ENCODE results near the gene TNS1.

- TF ChIP-seq, protein P1, sequence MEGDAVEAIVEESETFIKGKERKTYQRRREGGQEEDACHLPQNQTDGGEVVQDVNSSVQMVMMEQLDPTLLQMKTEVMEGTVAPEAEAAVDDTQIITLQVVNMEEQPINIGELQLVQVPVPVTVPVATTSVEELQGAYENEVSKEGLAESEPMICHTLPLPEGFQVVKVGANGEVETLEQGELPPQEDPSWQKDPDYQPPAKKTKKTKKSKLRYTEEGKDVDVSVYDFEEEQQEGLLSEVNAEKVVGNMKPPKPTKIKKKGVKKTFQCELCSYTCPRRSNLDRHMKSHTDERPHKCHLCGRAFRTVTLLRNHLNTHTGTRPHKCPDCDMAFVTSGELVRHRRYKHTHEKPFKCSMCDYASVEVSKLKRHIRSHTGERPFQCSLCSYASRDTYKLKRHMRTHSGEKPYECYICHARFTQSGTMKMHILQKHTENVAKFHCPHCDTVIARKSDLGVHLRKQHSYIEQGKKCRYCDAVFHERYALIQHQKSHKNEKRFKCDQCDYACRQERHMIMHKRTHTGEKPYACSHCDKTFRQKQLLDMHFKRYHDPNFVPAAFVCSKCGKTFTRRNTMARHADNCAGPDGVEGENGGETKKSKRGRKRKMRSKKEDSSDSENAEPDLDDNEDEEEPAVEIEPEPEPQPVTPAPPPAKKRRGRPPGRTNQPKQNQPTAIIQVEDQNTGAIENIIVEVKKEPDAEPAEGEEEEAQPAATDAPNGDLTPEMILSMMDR (IDR thresholded peaks at IDR 0.05), result no peak
- TF ChIP-seq POLR2A (IDR thresholded peaks at IDR 0.05), result no peak
Observed at GRCh38 chr2:217825469-217826235, 177.1 kb downstream of the TNS1 start.

Data from Peyer's patch (tissue), 4 donors.